ENCODE measurements around the gene BCAR1.

- TF ChIP-seq, protein P1, sequence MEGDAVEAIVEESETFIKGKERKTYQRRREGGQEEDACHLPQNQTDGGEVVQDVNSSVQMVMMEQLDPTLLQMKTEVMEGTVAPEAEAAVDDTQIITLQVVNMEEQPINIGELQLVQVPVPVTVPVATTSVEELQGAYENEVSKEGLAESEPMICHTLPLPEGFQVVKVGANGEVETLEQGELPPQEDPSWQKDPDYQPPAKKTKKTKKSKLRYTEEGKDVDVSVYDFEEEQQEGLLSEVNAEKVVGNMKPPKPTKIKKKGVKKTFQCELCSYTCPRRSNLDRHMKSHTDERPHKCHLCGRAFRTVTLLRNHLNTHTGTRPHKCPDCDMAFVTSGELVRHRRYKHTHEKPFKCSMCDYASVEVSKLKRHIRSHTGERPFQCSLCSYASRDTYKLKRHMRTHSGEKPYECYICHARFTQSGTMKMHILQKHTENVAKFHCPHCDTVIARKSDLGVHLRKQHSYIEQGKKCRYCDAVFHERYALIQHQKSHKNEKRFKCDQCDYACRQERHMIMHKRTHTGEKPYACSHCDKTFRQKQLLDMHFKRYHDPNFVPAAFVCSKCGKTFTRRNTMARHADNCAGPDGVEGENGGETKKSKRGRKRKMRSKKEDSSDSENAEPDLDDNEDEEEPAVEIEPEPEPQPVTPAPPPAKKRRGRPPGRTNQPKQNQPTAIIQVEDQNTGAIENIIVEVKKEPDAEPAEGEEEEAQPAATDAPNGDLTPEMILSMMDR (IDR thresholded peaks at IDR 0.05) = no peak
- no peak for TF ChIP-seq POLR2A (IDR thresholded peaks at IDR 0.05)
Measured at GRCh38 chr16:75279305-75279704, 27.9 kb upstream of the BCAR1 start.
